GM19395 (cell line): ENCODE measurements around the gene MRPS27.

ENCODE experiments used
- ATAC-seq: cut with Tn5 transposase; IDR thresholded peaks from one replicate; pipeline ENCODE4 v1.9.1; 2021; ENCODE audit warnings: mild to moderate bottlenecking, moderate library complexity; ENCODE audit not compliant: unreplicated experiment

MRPS27 gene

GRCh38 chr5:72234868-72235267 is 85.2 kb downstream of the MRPS27 start:
- no peak for ATAC-seq

- ATAC-seq: peak; percentile 88
These were observed 85.8 kb downstream of the MRPS27 start for GRCh38 chr5:72234265-72234700.

DNA sequence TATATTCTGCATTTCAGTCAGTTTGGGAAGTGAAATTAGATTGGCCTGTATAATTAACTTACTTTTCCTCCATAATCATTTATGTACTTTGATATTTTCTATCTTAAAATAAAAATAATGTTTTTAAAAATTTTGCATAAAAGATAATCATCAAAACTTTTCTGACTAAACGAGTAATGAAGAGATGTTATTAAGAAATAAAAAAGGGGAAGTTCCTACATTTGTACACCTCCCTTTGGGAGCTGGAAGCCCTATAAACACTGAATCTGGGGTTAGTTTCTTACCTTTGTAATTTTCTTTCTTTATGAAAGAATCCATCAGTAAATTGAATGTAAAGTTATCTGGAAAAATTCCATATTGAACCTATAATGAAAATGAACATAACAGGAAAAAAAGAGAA is 86.2 kb downstream of the MRPS27 start:
- no peak for ATAC-seq

DNA sequence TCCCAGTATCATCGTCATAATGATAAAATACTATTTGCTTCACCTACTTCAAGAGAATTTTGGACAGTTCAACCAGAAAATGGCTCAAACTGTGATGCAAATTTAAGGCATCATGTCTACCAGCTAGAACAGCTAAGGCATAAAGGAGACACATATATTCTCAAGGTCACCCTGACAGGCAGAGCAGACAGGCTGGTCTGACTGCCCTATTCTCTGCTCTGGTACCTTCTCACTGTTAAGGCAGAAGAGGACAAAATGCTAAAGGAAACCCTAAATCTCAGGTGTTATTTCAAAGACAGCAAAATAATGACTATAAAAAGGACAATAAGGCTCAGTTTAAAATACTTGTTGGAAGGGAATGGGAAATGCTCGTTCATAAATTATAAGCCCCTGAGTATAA is 87.2 kb downstream of the MRPS27 start:
- no peak for ATAC-seq

DNA sequence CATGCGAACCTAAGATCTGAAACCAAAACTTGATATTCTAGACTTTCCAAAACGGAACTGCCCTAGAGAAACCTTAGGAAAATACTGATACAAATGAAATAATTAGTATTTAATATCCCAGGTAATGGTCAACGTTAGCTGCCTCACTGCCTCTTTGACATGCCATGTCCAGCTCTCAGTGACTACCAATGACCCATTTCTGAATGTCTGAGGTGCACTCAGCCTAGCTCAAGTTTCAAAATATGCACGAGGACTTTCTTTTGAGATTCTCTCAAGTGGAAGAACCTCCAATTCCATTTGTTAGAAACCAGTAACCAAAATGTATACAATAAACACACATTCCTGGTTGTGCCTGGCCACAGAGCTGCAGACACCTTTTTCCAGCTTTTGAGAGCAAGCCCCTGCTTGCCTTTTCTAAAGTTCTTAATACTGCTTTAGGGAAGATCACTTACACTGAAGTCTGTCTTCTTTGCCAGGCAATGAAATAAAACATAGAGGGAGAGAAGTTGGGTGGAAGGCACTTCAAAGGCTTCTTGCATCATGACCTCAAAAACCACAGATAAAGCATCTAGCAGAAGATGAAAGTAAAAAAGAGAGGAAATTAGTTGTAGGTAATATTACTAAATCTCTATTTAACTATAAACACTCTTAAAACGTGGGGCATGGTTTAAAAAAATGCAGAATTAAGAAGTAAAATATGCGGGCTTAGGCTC is 87.9 kb downstream of the MRPS27 start:
- peak; percentile 47 for ATAC-seq

GRCh38 chr5:72228960-72229359 is 91.1 kb downstream of the MRPS27 start:
- ATAC-seq: no peak

DNA sequence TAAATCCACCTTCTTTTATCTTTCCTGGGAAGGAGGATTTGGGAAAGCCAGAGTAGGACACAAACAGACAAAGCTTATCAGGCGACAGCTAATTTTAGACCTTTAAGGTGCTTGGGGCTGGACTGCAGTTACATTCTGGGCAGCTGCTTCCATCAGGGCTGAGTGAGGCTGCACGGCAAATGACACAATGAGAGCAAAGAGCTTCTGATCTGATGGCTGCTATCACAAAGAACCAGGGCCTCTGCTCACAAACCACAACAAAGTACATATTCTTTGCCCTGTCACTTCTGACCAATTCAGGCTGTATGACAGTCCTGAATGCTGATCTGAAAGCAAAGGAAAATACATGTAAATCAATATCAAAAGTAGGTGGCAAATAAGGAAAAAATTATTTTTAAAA is 93.1 kb downstream of the MRPS27 start:
- no peak for ATAC-seq

DNA sequence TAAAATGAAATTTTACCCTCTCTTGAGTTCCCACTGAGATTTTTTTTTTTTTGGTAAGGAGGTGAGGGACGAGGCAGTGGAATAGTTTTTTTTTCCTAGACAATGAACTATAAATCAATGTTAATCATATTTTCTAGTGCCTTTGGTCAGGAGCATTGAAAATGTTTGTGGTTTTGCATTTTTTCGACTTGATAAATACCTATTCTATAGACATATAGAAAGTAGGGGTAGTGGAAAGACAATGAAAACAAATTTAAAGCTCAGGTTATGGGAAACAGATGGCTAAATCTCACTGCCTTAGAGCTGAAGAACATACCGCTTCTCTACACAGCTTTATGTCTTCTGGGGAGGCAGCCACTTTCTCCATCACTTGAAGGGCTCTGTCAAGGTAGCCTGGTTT is 94.3 kb downstream of the MRPS27 start:
- ATAC-seq: no peak

DNA sequence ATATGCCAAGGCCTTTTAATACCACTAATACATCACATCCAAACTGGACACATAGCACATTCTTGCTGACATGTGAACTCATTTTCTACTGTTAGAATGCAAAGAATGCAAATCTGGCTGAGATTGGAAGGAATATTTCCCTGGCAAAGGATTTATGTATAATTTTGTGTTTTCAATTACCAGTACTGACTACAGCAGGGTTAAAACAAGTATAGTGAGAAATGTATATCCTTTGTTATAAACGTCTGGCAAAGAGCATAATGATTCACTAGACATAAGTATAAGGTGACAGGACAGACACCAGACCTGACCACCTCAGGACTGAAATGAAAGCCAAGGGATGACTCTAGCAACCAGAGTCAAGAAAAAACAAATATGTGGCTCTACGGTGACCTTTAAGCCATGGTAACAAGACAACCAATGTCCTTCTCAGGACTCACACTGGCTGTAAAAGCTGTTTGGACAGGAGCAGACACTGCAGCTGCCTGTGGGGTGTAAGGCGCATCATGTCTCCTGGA is 95.0 kb downstream of the MRPS27 start:
- no peak for ATAC-seq

DNA sequence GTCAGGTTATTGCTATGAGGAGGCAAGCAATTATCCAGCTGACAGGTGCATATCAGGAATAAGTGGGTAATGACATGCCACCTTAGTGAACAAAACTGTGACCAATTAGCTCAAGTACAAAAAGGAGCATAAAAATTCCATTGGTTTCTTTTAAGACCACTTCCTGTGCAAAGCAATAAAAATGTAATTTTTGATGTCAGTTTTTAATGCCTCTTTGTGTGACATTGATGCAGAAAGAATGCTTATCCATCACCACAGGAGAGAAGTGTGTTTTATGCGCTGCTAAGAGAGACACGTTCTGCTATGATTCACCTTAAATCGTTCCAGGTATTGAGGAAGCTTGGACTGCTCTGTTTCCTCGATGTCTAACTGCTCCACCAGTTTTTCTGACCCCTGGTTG is 96.7 kb downstream of the MRPS27 start:
- no peak for ATAC-seq

DNA sequence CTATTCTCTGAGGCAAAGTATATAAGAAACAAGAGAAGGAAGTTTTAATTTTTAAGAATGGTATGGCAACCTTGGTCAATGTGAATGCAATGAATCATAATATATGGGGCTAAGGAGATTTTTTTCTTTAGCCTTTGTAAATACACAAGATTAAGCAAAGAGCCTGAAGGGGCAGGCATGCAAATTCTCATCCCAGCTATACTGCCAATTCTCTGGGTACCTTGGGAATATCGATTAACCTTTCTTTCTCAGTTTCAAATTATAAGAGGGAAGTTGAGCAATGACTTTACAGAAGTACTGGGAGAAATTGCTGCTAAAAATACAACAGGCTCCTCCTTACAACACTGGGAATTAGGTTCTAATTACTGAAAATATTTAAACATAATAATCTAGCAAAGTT is 97.5 kb downstream of the MRPS27 start:
- no peak for ATAC-seq

- ATAC-seq: no peak
These were observed 98.5 kb downstream of the MRPS27 start for GRCh38 chr5:72221541-72221940.

- no peak for ATAC-seq
These were observed 98.9 kb downstream of the MRPS27 start for GRCh38 chr5:72221099-72221498.

- ATAC-seq: no peak
These were observed 103.3 kb downstream of the MRPS27 start for GRCh38 chr5:72216756-72217155.

GRCh38 chr5:72214168-72214567 is 105.9 kb downstream of the MRPS27 start:
- no peak for ATAC-seq

- ATAC-seq: no peak
These were observed 106.6 kb downstream of the MRPS27 start for GRCh38 chr5:72213482-72213881.

GRCh38 chr5:72212171-72212570 is 107.9 kb downstream of the MRPS27 start:
- no peak for ATAC-seq

DNA sequence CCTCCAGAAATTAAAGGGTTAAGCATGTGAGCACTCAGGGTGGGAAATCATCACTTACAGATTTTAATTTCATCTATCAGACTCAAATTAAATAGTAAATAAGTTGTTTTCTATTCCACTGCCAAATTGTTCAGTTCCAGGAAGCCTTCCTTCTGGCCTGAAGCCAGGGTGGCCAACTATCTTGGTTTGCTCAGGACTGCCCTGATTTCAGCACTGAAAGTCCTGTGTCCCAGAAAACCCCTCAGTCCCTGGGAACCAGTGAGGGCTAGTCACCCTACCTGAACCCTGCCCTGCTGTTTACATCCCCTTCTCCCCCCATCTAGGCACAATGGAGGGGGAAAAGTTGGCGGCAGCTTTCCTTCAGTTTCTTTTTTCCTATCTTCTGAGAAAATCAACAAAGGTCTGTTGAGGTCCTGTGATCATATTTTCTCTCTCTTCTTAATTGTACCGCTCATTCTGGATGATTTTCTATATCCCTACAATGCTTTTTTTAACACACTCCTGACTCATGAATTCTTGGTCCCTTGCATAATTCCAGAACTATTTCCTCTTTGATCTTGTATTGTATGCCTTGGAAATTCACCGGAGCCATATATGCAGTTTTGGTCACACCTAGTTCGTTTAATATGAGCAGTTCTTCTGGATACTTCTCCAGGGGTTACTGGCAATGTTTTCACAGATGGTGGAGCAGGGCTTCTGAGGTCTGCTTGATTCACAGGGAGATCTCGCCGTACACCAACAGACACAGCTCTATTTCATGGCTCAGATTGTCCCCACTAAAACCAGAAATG is 109.0 kb downstream of the MRPS27 start:
- ATAC-seq: no peak

- no peak for ATAC-seq
These were observed 110.6 kb downstream of the MRPS27 start for GRCh38 chr5:72209147-72210115.

GRCh38 chr5:72208324-72208926 is 111.6 kb downstream of the MRPS27 start:
- ATAC-seq: no peak

- no peak for ATAC-seq
These were observed 113.0 kb downstream of the MRPS27 start for GRCh38 chr5:72206994-72207393.
